ENCODE data around the gene TIMM13. TPM values are rescaled to one million over a fixed set of nuclear protein-coding genes. Genes with fewer than 3 reads are reported as not detected.

Gene TIMM13
- total RNA-seq, 4 donors from 2014 or later = 34.2 to 52.8 (median 44.9) TPM

DNA sequence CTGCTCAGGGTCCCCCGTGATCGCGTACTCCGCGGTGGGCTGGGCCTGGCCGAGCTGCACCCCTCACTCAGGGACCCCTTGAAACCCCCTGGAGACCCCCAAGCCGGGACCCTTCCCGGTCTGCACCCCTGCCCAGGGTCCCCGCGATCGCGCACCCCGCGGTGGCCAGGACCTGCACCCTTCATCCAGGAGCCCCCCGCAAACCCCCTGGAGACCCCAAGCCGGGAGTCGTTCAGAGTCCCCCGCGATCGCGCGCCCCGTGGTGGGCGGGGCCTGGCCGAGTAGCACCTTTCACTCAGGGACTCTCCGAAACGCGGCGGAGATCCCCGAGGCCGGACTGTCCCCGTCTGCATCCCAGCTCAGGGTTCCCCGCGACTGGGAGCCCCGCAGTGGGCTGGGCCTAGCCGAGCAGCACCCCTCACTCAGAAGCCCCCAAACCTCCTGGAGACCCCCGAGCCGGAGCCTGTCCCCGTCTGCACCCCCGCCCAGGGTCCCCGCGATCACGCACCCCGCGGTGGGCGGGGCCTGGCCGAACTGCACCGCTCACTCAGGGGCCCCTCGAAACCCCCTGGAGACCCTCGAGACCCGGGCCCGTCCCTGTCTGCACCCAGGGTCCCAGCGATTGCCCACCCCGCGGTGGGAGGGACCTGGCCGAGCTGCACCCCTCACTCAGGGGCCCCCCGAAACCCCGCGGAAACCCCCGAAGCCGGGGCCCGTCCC, 28.6 kb upstream of the TIMM13 start:
- no peak for TF ChIP-seq POLR2A (IDR thresholded peaks at IDR 0.05)
- TF ChIP-seq CTCF (IDR thresholded peaks at IDR 0.05) = no peak
- WGBS, 2 donors = 1 to 2% methylated on average over 26 to 38 of the region's 62 CpGs
- H3K4me3 ChIP-seq (ENCODE audit: low read depth, poor library complexity, severe bottlenecking) = peak overlapping the region; percentile 86
- intact Hi-C loops (cut with DNase I; ENCODE audit: low total_unique reads) = no loop called here
- no peak for DNase-seq (ENCODE audit: low spot score in 2 of 2)

DNA sequence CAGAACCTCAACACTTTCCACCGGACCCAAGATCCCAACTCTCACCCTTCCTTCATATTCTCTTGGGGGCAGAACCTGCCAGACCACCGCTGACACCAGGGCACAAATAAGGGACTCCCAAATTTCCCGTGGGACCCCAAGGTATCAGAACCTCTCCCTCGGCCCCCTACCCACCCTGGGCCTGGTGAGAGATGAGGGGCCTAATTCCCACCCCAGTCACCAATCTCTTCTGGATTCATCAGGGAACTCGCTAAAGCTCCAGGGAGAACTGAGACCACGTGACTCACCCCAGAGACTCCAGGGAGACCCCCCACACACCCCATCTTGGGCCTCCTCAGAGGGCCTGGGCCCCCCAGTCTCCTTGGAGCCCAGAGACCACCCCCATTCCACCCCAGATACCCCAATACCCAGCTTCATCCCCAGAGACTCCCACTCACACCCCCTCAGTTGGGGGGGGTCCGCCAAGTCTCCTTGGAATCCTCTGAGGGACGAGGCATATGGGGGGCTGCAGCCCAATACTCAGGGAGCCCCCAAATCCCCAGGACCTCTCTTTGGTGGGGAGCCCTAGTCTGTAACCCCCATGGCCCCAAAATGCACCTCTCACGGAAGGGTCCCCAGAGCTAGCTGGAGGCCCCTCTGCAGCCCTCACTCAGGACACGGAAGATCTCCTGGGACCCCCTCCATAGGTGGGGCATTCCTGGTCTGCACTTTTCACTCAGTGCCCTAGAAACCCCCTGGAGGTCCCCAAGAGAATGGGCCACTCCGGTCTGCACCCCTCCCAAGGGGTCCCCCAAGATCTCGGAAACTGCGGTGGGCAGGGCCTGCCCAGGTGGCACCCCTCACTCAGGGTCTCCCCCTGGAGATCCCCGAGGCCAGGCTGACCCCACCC, 27.8 kb upstream of the TIMM13 start:
- no peak overlapping the region for H3K4me3 ChIP-seq (ENCODE audit: low read depth, poor library complexity, severe bottlenecking)
- no peak for DNase-seq (ENCODE audit: low spot score in 2 of 2)
- no peak for TF ChIP-seq CTCF (IDR thresholded peaks at IDR 0.05)
- no peak for TF ChIP-seq POLR2A (IDR thresholded peaks at IDR 0.05)
- 72% methylated on average over 12 to 14 of the region's 14 CpGs for WGBS, 2 donors
- intact Hi-C loops (cut with DNase I; ENCODE audit: low total_unique reads) = no loop called here

GRCh38 chr19:2454199-2454961, 27.0 kb upstream of the TIMM13 start:
- intact Hi-C loops (cut with DNase I; ENCODE audit: low total_unique reads) = no loop called here
- 89 to 90% methylated on average over 19 of the region's 19 CpGs for WGBS, 2 donors
- no peak for TF ChIP-seq CTCF (IDR thresholded peaks at IDR 0.05)
- no peak for TF ChIP-seq POLR2A (IDR thresholded peaks at IDR 0.05)
- H3K4me3 ChIP-seq (ENCODE audit: low read depth, poor library complexity, severe bottlenecking) = no peak overlapping the region
- DNase-seq (ENCODE audit: low spot score in 2 of 2) = no peak

GRCh38 chr19:2453431-2454025, 26.1 kb upstream of the TIMM13 start:
- intact Hi-C loops (cut with DNase I; ENCODE audit: low total_unique reads) = no loop called here
- no peak for DNase-seq (ENCODE audit: low spot score in 2 of 2)
- TF ChIP-seq POLR2A (IDR thresholded peaks at IDR 0.05) (no peak), CTCF (IDR thresholded peaks at IDR 0.05) (no peak)
- H3K4me3 ChIP-seq (ENCODE audit: low read depth, poor library complexity, severe bottlenecking) = no peak overlapping the region
- WGBS, 2 donors = 90 to 93% methylated on average over 17 to 19 of the region's 19 CpGs

DNA sequence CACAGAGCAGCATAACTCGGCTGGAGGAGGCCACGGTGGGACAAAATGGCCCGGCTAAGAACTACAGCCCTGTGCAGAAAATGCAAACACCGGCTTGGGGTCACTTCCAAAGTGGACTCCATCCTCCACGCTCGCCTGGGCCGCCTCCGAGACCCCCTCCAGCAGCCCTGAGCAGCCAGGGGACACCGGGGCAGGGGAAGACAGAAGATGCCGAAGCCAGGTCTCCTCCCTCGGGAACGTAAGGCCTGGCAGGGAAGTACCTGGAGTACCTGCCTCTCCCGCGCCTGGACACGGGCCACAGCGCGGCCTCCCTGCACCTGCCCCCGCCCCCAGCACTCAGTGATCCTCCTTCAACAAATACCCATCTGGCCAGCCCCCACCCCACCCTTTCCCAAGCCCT, 24.4 kb upstream of the TIMM13 start:
- TF ChIP-seq CTCF (IDR thresholded peaks at IDR 0.05) (no peak), POLR2A (IDR thresholded peaks at IDR 0.05) (no peak)
- intact Hi-C loops (cut with DNase I; ENCODE audit: low total_unique reads) = no loop called here

More for the DNA sequence above, 24.4 kb upstream of the TIMM13 start:
- WGBS, 2 donors = 90 to 94% methylated on average over 17 to 18 of the region's 18 CpGs
- no peak overlapping the region for H3K4me3 ChIP-seq (ENCODE audit: low read depth, poor library complexity, severe bottlenecking)
- DNase-seq (ENCODE audit: low spot score in 2 of 2) = no peak

All from lower leg skin (tissue), 4 donors.